Adipocyte (in vitro differentiated cells): ENCODE measurements around the gene SERPINB7.
A peak's percentile ranks its signal among the peaks of the same experiment; 100 is the strongest.

Experiments used
- DNase-seq: peaks from one replicate; pipeline ENCODE4 v3.0.0-alpha.2; 2015; ENCODE audit warnings: low read depth
- H3K27me3 ChIP-seq: replicated peaks from 2 replicates; pipeline ENCODE4 v1.7.0; 2013; ENCODE audit warnings: mild to moderate bottlenecking, low read length, moderate library complexity; ENCODE audit not compliant: control insufficient read depth, insufficient read depth
- H3K36me3 ChIP-seq: 2 replicates; pipeline ENCODE4 v1.7.0; 2013; ENCODE audit warnings: low read length, mild to moderate bottlenecking, moderate library complexity; ENCODE audit not compliant: control insufficient read depth, insufficient read depth, severe bottlenecking
- H3K4me1 ChIP-seq: 2 replicates; pipeline ENCODE4 v1.7.0; 2013; ENCODE audit warnings: mild to moderate bottlenecking, low read length, moderate library complexity; ENCODE audit not compliant: control insufficient read depth, insufficient read depth
- H3K4me3 ChIP-seq: 2 replicates; pipeline ENCODE4 v1.7.0; 2013; ENCODE audit warnings: mild to moderate bottlenecking, low read length, moderate library complexity
- H3K9ac ChIP-seq: 2 replicates; pipeline ENCODE4 v1.7.0; 2013; ENCODE audit warnings: mild to moderate bottlenecking, low read length, moderate library complexity
- H3K9me3 ChIP-seq: 2 replicates; pipeline ENCODE4 v1.7.0; 2013; ENCODE audit warnings: mild to moderate bottlenecking, low read length, moderate library complexity; ENCODE audit not compliant: control insufficient read depth

The SERPINB7 gene

GRCh38 chr18:63788447-63789096, 13.4 kb downstream of the SERPINB7 start:
- Histone ChIP-seq H3K27me3 (no peaks in the 10 kb centered on the region), H3K4me1 (peaks cover 4% of the 10 kb centered on the region), H3K9ac (no peak overlapping the region), H3K4me3 (no peak overlapping the region), H3K36me3 (no peaks in the 10 kb centered on the region), H3K9me3 (no peaks in the 10 kb centered on the region)
- peak; percentile 70 for DNase-seq

GRCh38 chr18:63789327-63789726, 14.1 kb downstream of the SERPINB7 start:
- H3K9ac ChIP-seq = no peak overlapping the region
- H3K4me1 ChIP-seq = peaks cover 4% of the 10 kb centered on the region
- no peaks in the 10 kb centered on the region for H3K36me3 ChIP-seq
- H3K4me3 ChIP-seq = no peak overlapping the region
- no peaks in the 10 kb centered on the region for H3K9me3 ChIP-seq
- H3K27me3 ChIP-seq = no peaks in the 10 kb centered on the region
- DNase-seq = no peak

GRCh38 chr18:63795606-63796005, 20.4 kb downstream of the SERPINB7 start:
- H3K36me3 ChIP-seq = no peaks in the 10 kb centered on the region
- no peak overlapping the region for H3K4me3 ChIP-seq
- H3K27me3 ChIP-seq = no peaks in the 10 kb centered on the region
- H3K4me1 ChIP-seq = peaks cover 10% of the 10 kb centered on the region
- DNase-seq = no peak
- no peak overlapping the region for H3K9ac ChIP-seq
- H3K9me3 ChIP-seq = no peaks in the 10 kb centered on the region

GRCh38 chr18:63799189-63799588, 24.0 kb downstream of the SERPINB7 start:
- peaks cover 10% of the 10 kb centered on the region for H3K4me1 ChIP-seq
- no peaks in the 10 kb centered on the region for H3K9me3 ChIP-seq
- peak overlapping the region; percentile 45 for H3K9ac ChIP-seq
- H3K27me3 ChIP-seq = no peaks in the 10 kb centered on the region
- no peak overlapping the region for H3K4me3 ChIP-seq
- no peaks in the 10 kb centered on the region for H3K36me3 ChIP-seq
- peak; percentile 62 for DNase-seq

- Histone ChIP-seq H3K27me3 (no peaks in the 10 kb centered on the region), H3K36me3 (no peaks in the 10 kb centered on the region), H3K4me1 (peaks cover 10% of the 10 kb centered on the region), H3K9ac (no peak overlapping the region), H3K9me3 (no peaks in the 10 kb centered on the region), H3K4me3 (no peak overlapping the region)
- no peak for DNase-seq
Measured at GRCh38 chr18:63801343-63801742, 26.1 kb downstream of the SERPINB7 start.

GRCh38 chr18:63808125-63808524, 32.9 kb downstream of the SERPINB7 start:
- Histone ChIP-seq H3K27me3 (no peaks in the 10 kb centered on the region), H3K36me3 (no peaks in the 10 kb centered on the region), H3K4me3 (no peak overlapping the region), H3K9ac (no peak overlapping the region), H3K4me1 (no peaks in the 10 kb centered on the region), H3K9me3 (no peaks in the 10 kb centered on the region)
- DNase-seq = no peak

- no peaks in the 10 kb centered on the region for H3K27me3 ChIP-seq
- peaks cover 37% of the 10 kb centered on the region for H3K4me1 ChIP-seq
- H3K9me3 ChIP-seq = peaks cover 12% of the 10 kb centered on the region
- H3K36me3 ChIP-seq = no peaks in the 10 kb centered on the region
- DNase-seq = peak; percentile 87
- H3K9ac ChIP-seq = peak overlapping the region; percentile 70
- H3K4me3 ChIP-seq = peak overlapping the region; percentile 36
Measured at GRCh38 chr18:63817441-63818051, 42.3 kb downstream of the SERPINB7 start.

- H3K4me3 ChIP-seq = peak overlapping the region; percentile 36
Measured at GRCh38 chr18:63818212-63818611, 43.0 kb downstream of the SERPINB7 start.

GRCh38 chr18:63819786-63820185, 44.6 kb downstream of the SERPINB7 start:
- Histone ChIP-seq H3K27me3 (no peaks in the 10 kb centered on the region), H3K4me3 (no peak overlapping the region), H3K9ac (peak overlapping the region; percentile 25), H3K9me3 (peaks cover 12% of the 10 kb centered on the region), H3K36me3 (no peaks in the 10 kb centered on the region), H3K4me1 (peaks cover 37% of the 10 kb centered on the region)
- DNase-seq = peak; percentile 36

More at GRCh38 chr18:63818212-63818611, 43.0 kb downstream of the SERPINB7 start:
- peaks cover 12% of the 10 kb centered on the region for H3K9me3 ChIP-seq
- no peaks in the 10 kb centered on the region for H3K27me3 ChIP-seq
- peaks cover 37% of the 10 kb centered on the region for H3K4me1 ChIP-seq
- H3K9ac ChIP-seq = peak overlapping the region; percentile 70
- H3K36me3 ChIP-seq = no peaks in the 10 kb centered on the region
- no peak for DNase-seq

- no peaks in the 10 kb centered on the region for H3K27me3 ChIP-seq
Measured at GRCh38 chr18:63820694-63821093, 45.5 kb downstream of the SERPINB7 start.

GRCh38 chr18:63823516-63824219, 48.5 kb downstream of the SERPINB7 start:
- Histone ChIP-seq H3K4me3 (no peak overlapping the region), H3K4me1 (peaks cover 18% of the 10 kb centered on the region), H3K36me3 (no peaks in the 10 kb centered on the region), H3K27me3 (no peaks in the 10 kb centered on the region), H3K9me3 (no peaks in the 10 kb centered on the region), H3K9ac (no peak overlapping the region)
- peak; percentile 45 for DNase-seq

More at GRCh38 chr18:63820694-63821093, 45.5 kb downstream of the SERPINB7 start:
- Histone ChIP-seq H3K4me1 (peaks cover 37% of the 10 kb centered on the region), H3K36me3 (no peaks in the 10 kb centered on the region), H3K4me3 (no peak overlapping the region), H3K9me3 (peaks cover 5% of the 10 kb centered on the region), H3K9ac (no peak overlapping the region)
- DNase-seq = no peak
